ENCODE measurements around the gene FAU. TPM values are rescaled to one million over a fixed set of nuclear protein-coding genes. Genes with fewer than 3 reads are reported as not detected.
A peak's percentile ranks its signal among the peaks of the same experiment; 100 is the strongest.

The FAU gene
- polyA plus RNA-seq, 1 of the 3 experiments (the other 2 are of a cell fraction) = 1,210 TPM

DNA sequence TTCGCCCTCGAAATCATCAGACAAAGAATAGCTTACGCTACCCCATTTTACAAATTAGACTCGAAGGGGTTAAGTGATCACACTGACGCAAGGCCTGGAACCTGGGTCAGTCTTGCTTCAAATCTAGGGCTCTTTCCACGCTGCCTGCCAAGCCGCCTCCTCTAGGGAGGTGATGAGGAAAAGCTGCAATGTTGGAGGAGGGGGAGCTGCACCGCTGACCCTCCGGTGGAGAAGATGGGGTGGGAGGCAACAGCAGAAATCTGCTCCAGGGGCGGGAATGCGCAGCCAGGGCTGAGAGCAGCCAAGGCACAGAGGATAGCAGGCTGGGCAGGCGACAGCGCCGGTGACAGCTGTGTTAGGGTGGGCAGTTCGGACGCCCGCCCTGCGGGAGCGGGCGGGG is 11.8 kb upstream of the FAU start:
- peaks cover 0 to 28% of the 10 kb centered on the region in 2 experiments; a peak in 2 of 4 replicates for H3K4me1 ChIP-seq (ENCODE audit: control insufficient read depth in 1 of 2, insufficient read depth in 2 of 2, low read depth in 1 of 2, low read length in 1 of 2)
- ChIA-PET POLR2A (interaction anchor here (0.5 to 2.9 kb wide), 4 partner anchors 11 to 59 kb away, joined by 3 to 25 read pairs (median 22); partner anchors contain the start of genes CAPN1, FAU, MRPL49 and ZNHIT2), CTCF (interaction anchor here (0.6 to 2.7 kb wide), 6 partner anchors 12 to 204 kb away, joined by 3 to 23 read pairs (median 6); partner anchors contain the start of genes CAPN1, FAU, MRPL49 and POLA2)
- TF ChIP-seq RAD21 (IDR thresholded peaks at IDR 0.05; ENCODE audit: low read length) (no peak), EP300 (IDR thresholded peaks at IDR 0.05; ENCODE audit: borderline replicate concordance in 1 of 2, low read depth in 1 of 2, low read length in 1 of 2) (no peak), GATA2 (CRISPR knock-in tag; IDR thresholded peaks at IDR 0.05) (no peak), RCOR1 (IDR thresholded peaks at IDR 0.05; ENCODE audit: low read length) (no peak)
- DNase-seq = no peak
- WGBS (ENCODE audit: low lambda C conversion rate) = under 1% methylated on average over 12 of the region's 20 CpGs
- H3K9me2 ChIP-seq = no peaks in the 10 kb centered on the region
- peak overlapping the region; percentile 95 for H3K9ac ChIP-seq
- peak overlapping the region; percentile 88 to 96 for H3K4me3 ChIP-seq (ENCODE audit: low read depth in 2 of 2, low read length in 1 of 2)
- peaks cover 19 to 37% of the 10 kb centered on the region in 2 experiments for H3K36me3 ChIP-seq (replicated peaks in 1 of 2; ENCODE audit: control insufficient read depth in 1 of 2, insufficient read depth in 2 of 2, low read length in 1 of 2)
- H3K79me2 ChIP-seq (ENCODE audit: insufficient read depth) = peaks cover 28% of the 10 kb centered on the region; the same call in 1 of the 2 replicates
- peak overlapping the region; percentile 92 for H3K4me2 ChIP-seq
- H3K27ac ChIP-seq (ENCODE audit: low read depth in 2 of 2, low read length in 1 of 2) = peak overlapping the region in 1 of 2 experiments; percentile 95; a peak in 3 of 4 replicates
- no peaks in the 10 kb centered on the region for H3F3A ChIP-seq (replicated peaks; ENCODE audit: insufficient read depth)
- no peaks in the 10 kb centered on the region for H3K9me3 ChIP-seq
- H2AFZ ChIP-seq (ENCODE audit: low read depth) = 0 out of 2 replicates have a peak overlapping the region, but pooled peaks have one; percentile 51
- H4K20me1 ChIP-seq (ENCODE audit: insufficient read depth) = no peaks in the 10 kb centered on the region; the same call in 1 of the 2 replicates
- no peaks in the 10 kb centered on the region for H3K27me3 ChIP-seq (ENCODE audit: insufficient read depth)

DNA sequence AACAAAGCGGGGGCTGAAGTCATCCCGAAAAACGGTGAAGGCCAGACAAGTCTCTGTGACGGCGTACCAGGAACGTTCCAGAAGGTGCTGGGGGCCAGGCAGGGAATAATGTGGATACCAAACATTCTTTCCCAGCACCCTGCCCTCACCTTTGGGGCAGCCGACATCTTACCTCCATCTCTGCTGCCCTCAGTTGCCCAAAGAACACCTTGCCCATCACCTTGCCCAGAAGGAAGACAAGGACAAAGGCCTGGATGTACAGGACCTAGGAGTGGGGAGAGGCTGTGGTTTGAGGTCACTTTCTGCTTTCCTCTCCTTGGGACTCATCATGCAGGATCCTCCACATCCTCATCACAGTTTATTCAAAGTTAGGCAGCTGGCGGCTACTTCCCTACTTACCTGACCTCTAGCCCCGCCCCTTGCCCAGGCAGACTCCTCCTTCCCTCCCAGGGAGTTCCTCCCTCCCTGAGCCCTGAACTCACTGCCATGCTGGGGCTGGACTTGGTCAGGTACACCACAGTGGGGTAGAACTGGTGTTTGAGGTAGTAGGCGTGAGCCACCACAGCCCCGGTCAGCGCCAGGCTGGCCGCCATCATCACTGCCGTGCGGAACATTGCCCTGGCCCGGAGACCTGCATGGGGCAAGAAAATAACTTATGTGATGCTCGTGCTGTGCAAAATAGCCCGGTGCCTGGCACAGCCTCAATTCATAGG is 11.2 kb upstream of the FAU start:
- TF ChIP-seq RFX5 (IDR thresholded peaks at IDR 0.05; ENCODE audit: low read length) (no peak), CHD2 (IDR thresholded peaks at IDR 0.05; ENCODE audit: low read length, partially characterized antibody) (no peak), EP300 (IDR thresholded peaks at IDR 0.05; ENCODE audit: borderline replicate concordance in 1 of 2, low read depth in 1 of 2, low read length in 1 of 2) (no peak)
- TF ChIP-seq, protein P1, sequence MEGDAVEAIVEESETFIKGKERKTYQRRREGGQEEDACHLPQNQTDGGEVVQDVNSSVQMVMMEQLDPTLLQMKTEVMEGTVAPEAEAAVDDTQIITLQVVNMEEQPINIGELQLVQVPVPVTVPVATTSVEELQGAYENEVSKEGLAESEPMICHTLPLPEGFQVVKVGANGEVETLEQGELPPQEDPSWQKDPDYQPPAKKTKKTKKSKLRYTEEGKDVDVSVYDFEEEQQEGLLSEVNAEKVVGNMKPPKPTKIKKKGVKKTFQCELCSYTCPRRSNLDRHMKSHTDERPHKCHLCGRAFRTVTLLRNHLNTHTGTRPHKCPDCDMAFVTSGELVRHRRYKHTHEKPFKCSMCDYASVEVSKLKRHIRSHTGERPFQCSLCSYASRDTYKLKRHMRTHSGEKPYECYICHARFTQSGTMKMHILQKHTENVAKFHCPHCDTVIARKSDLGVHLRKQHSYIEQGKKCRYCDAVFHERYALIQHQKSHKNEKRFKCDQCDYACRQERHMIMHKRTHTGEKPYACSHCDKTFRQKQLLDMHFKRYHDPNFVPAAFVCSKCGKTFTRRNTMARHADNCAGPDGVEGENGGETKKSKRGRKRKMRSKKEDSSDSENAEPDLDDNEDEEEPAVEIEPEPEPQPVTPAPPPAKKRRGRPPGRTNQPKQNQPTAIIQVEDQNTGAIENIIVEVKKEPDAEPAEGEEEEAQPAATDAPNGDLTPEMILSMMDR (IDR thresholded peaks at IDR 0.05) = no peak
- WGBS (ENCODE audit: low lambda C conversion rate) = 45% methylated on average over 14 of the region's 18 CpGs
- H3K9me2 ChIP-seq = no peaks in the 10 kb centered on the region
- H3K4me3 ChIP-seq (ENCODE audit: low read depth in 2 of 2, low read length in 1 of 2) = peak overlapping the region; percentile 88 to 96
- H3F3A ChIP-seq (replicated peaks; ENCODE audit: insufficient read depth) = no peaks in the 10 kb centered on the region
- no peak overlapping the region for H2AFZ ChIP-seq (ENCODE audit: low read depth)
- peaks cover 0 to 28% of the 10 kb centered on the region in 2 experiments; a peak in 2 of 4 replicates for H3K4me1 ChIP-seq (ENCODE audit: control insufficient read depth in 1 of 2, insufficient read depth in 2 of 2, low read depth in 1 of 2, low read length in 1 of 2)
- CTCF ChIA-PET = interaction anchor here (0.6 to 2.7 kb wide), 7 partner anchors 11 to 205 kb away, joined by 3 to 23 read pairs (median 6); partner anchors contain the start of genes CAPN1, FAU, MRPL49 and POLA2
- no peaks in the 10 kb centered on the region for H3K9me3 ChIP-seq
- H3K9ac ChIP-seq = peak overlapping the region; percentile 95; the same call in 1 of the 2 replicates
- peaks cover 28% of the 10 kb centered on the region; the same call in 1 of the 2 replicates for H3K79me2 ChIP-seq (ENCODE audit: insufficient read depth)
- peak overlapping the region; percentile 92 for H3K4me2 ChIP-seq
- H4K20me1 ChIP-seq (ENCODE audit: insufficient read depth) = no peaks in the 10 kb centered on the region; the same call in 1 of the 2 replicates
- H3K27ac ChIP-seq (ENCODE audit: low read depth in 2 of 2, low read length in 1 of 2) = no peak overlapping the region; a peak in 1 of 4 replicates
- H3K36me3 ChIP-seq (replicated peaks in 1 of 2; ENCODE audit: control insufficient read depth in 1 of 2, insufficient read depth in 2 of 2, low read length in 1 of 2) = peaks cover 19 to 42% of the 10 kb centered on the region in 2 experiments
- POLR2A ChIA-PET = interaction anchor here (0.5 to 2.9 kb wide), 2 partner anchors 11 to 59 kb away, joined by 3 to 20 read pairs; partner anchors contain the start of genes FAU and MRPL49
- peak; percentile 62 for DNase-seq
- H3K27me3 ChIP-seq (ENCODE audit: insufficient read depth) = no peaks in the 10 kb centered on the region

All from SK-N-SH (cell line).